ENCODE results near the gene RAC3. TPM values are rescaled to one million over a fixed set of nuclear protein-coding genes. Genes with fewer than 3 reads are reported as not detected.
A peak's percentile ranks its signal among the peaks of the same experiment; 100 is the strongest.

RAC3 gene
- total RNA-seq, 1 experiment from 2014 or later, result 120 TPM

GRCh38 chr17:82021900-82022309 lies 9.6 kb upstream of the RAC3 start:
- ChIA-PET POLR2A (interaction anchor here (1.0 to 1.9 kb wide), 3 partner anchors 49 to 91 kb away, joined by 3 to 6 read pairs (median 4); no protein-coding TSS in a partner anchor), CTCF (interaction anchor here (0.8 to 5.3 kb wide), 15 partner anchors 9 to 346 kb away, joined by 3 to 151 read pairs (median 8); partner anchors contain the start of genes ARHGDIA, DCXR, MAFG and NOTUM), RAD21 (ENCODE audit: low non-redundant PET in 1 of 2, low total read pairs in 2 of 2, uncharacterized antibody in 2 of 2, unreplicated experiment in 2 of 2) (interaction anchor here (0.9 to 5.3 kb wide), 5 partner anchors 18 to 62 kb away, joined by 3 to 50 read pairs (median 3); partner anchors contain the start of gene NOTUM (in 2 of the 2))
- Histone ChIP-seq H3K4me3 (replicated peaks in 1 of 2; ENCODE audit: low read depth in 1 of 2, low read length in 2 of 2) (peak overlapping the region; percentile 84 to 100), H2AFZ (ENCODE audit: low read depth, low read length, poor library complexity, severe bottlenecking) (no peak overlapping the region), H3K9ac (ENCODE audit: low read length) (peak overlapping the region; percentile 98), H3K79me2 (ENCODE audit: insufficient read depth, low read length) (peaks cover 46% of the 10 kb centered on the region), H4K20me1 (ENCODE audit: insufficient read depth) (peaks cover 4% of the 10 kb centered on the region; the same call in 1 of the 2 replicates), H3K36me3 (ENCODE audit: control insufficient read depth in 1 of 2, insufficient read depth in 2 of 2, low read length in 2 of 2) (peaks cover 0 to 10% of the 10 kb centered on the region in 2 experiments; a peak in 1 of 4 replicates), H3K27me3 (ENCODE audit: insufficient read depth, low read length) (no peaks in the 10 kb centered on the region), H3K4me1 (ENCODE audit: control insufficient read depth in 1 of 2, insufficient read depth in 2 of 2, low read length in 2 of 2) (peaks cover 29 to 47% of the 10 kb centered on the region in 2 experiments), H3K4me2 (ENCODE audit: low read length) (peak overlapping the region; percentile 80), H3K9me2 (ENCODE audit: insufficient read depth) (no peaks in the 10 kb centered on the region), H3K27ac (ENCODE audit: low read depth, low read length) (peak overlapping the region; percentile 96), H3K9me3 (ENCODE audit: control insufficient read depth in 1 of 2, insufficient read depth in 1 of 2, low read depth in 1 of 2, low read length in 2 of 2) (no peaks in the 10 kb centered on the region)
- BruUV-seq (replicated peaks), result no TSS peak
- intact Hi-C loops (cut with micrococcal nuclease), result loop anchor here (1.0 to 5.0 kb wide), 5 partner anchors 19 to 730 kb away; partner anchors contain the start of genes PCYT2 and TBCD
- DNase-seq (ENCODE audit: low read depth, low spot score), result no peak
- no peak for TF ChIP-seq REST (IDR thresholded peaks at IDR 0.05; ENCODE audit: low read depth)
- no peak for TF ChIP-seq ATF3 (IDR thresholded peaks at IDR 0.05)
- TF ChIP-seq EZH2phosphoT487 (IDR thresholded peaks at IDR 0.05; ENCODE audit: borderline replicate concordance), result no peak
- no peak for TF ChIP-seq SP1 (IDR thresholded peaks at IDR 0.05; ENCODE audit: low read depth)
- no peak for ATAC-seq
